Large intestine (tissue), 3 donors: ENCODE results near the gene VPS26A. TPM values are rescaled to one million over a fixed set of nuclear protein-coding genes. Genes with fewer than 3 reads are reported as not detected.
"Not testable (repeated sequence)": the region's sequence is repeated elsewhere in the genome, so short reads cannot be mapped to it uniquely, and the experiment has no call there.

Experiments used
- DNase-seq, 2 donors: peaks; one replicate each; pipeline versions ENCODE4 v3.0.0 to v3.0.0-alpha.2; 2013
- H3K27ac ChIP-seq: one replicate; pipeline ENCODE4 v1.5.1; 2013; ENCODE audit warnings: low read length
- H3K27me3 ChIP-seq: 2 replicates; pipeline ENCODE4 v1.6.1; 2013; ENCODE audit warnings: low read length; ENCODE audit not compliant: control insufficient read depth, insufficient read depth
- H3K36me3 ChIP-seq: 2 replicates; pipeline ENCODE4 v1.6.1; 2013; ENCODE audit warnings: low read length; ENCODE audit not compliant: control insufficient read depth, insufficient read depth
- H3K4me1 ChIP-seq: one replicate; pipeline ENCODE4 v1.6.1; 2013; ENCODE audit warnings: low read length; ENCODE audit not compliant: control insufficient read depth, insufficient read depth
- H3K4me3 ChIP-seq: one replicate; pipeline ENCODE4 v1.5.1; 2013; ENCODE audit warnings: low read length
- H3K9me3 ChIP-seq: one replicate; pipeline ENCODE4 v1.6.1; 2013; ENCODE audit warnings: mild to moderate bottlenecking, low read depth, low read length, moderate library complexity; ENCODE audit not compliant: control insufficient read depth
- WGBS: methylation state at CpG from one replicate; pipeline ENCODE4 v1.1.5; 2013; ENCODE audit warnings: low lambda C conversion rate; ENCODE audit not compliant: insufficient coverage; 5-methylcytosine and 5-hydroxymethylcytosine counted together
- polyA plus RNA-seq: library from polyadenylated mRNA; unstranded; fragments of 120-200 nt; gene quantifications from one replicate; pipeline ENCODE4 v1.2.1, GENCODE V29; 2013

VPS26A gene
- polyA plus RNA-seq, 1 donor, result 57.7 TPM

DNA sequence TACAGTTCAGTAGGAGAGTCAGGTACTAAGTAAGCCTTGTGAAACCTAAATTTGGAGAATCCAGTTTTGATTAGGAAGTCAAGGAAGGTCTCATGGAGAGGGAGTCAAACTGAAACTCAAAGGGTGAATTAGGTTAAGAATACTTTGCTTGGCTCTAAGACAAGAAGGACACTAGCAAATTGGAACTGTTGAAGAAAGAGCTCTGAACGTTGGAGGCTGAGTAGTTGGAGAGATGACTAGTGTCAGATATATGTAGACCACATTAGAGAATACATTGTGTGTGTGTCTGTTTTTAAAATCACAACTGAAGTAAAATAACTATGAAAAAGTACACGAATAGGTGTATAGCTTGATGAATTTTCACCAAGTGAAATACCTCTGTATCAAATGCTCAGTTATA, 6.3 kb downstream of the VPS26A start:
- no peaks in the 10 kb centered on the region for H3K27me3 ChIP-seq
- DNase-seq, result no peak
- H3K9me3 ChIP-seq, result no peaks in the 10 kb centered on the region
- H3K36me3 ChIP-seq, result peaks cover 18% of the 10 kb centered on the region
- 70% methylated on average over 2 of the region's 2 CpGs for WGBS
- no peak overlapping the region for H3K4me3 ChIP-seq
- no peak overlapping the region for H3K27ac ChIP-seq
- H3K4me1 ChIP-seq, result no peaks in the 10 kb centered on the region

DNA sequence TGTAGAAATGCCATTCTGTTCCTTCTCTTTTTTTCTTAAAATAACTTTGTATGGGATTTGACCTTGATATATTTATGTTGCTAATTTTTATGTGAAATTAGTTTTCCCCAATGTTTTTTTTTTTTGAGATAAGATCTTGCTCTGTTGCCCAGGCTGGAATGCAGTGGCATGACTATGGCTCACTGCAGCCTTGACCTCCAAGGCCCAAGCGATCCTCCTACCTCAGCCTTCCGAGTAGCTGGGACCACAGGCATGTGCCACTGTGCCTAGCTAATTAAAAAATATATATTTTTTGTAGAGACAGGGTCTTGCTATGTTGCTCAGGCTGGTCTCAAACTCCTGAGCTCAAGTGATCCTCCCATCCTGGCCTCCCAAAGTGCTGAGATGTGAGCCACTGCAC, 16.0 kb downstream of the VPS26A start:
- H3K27ac ChIP-seq, result no peak overlapping the region
- no peaks in the 10 kb centered on the region for H3K9me3 ChIP-seq
- H3K36me3 ChIP-seq, result peaks cover 18% of the 10 kb centered on the region
- no peaks in the 10 kb centered on the region for H3K27me3 ChIP-seq
- DNase-seq, result no peak
- H3K4me1 ChIP-seq, result no peaks in the 10 kb centered on the region
- H3K4me3 ChIP-seq, result no peak overlapping the region
- WGBS, result no CpG with 5 or more reads among the region's 2 CpGs

DNA sequence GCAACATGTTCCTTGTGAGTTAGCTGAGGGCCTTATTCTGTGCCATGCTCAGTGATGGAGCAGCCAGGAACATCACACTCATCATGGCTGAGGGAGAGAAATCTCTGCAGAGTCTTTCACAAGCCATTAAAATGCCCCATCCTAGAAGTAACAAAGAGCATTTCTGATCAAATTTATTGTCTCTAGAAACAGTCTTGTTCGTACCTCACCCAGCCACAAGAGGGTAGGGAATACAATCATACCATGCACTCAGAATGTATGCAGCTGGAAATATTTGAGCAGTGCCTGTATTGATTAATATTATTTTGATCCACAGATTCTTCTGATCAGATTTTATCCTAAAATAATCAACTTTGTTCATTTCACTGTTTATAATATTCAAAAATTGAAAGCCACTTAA, 17.3 kb downstream of the VPS26A start:
- no peak for DNase-seq
- Histone ChIP-seq H3K36me3 (peaks cover 15% of the 10 kb centered on the region), H3K4me3 (no peak overlapping the region), H3K9me3 (no peaks in the 10 kb centered on the region), H3K4me1 (no peaks in the 10 kb centered on the region), H3K27ac (no peak overlapping the region), H3K27me3 (no peaks in the 10 kb centered on the region)
- WGBS, result 80% methylated on average over 1 of the region's 1 CpG

DNA sequence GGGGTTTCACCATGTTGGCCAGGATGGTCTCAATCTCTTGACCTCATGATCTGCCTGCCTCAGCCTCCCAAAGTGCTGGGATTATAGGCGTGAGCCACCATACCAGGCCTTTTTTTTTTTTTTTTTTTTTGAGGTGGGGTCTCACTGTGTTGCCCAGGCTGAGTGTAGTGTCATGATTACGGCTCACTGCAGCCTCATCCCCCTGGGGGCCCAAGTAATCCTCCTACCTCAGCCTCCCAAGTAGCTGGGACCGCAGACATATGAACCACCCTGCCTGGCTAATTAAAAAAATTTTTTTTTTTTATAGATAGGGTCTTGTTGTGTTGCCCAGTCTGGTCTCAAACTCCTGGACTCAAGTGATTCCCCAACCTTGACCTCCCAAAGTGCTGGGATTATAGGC, 18.1 kb downstream of the VPS26A start:
- no CpG with 5 or more reads among the region's 3 CpGs for WGBS

DNA sequence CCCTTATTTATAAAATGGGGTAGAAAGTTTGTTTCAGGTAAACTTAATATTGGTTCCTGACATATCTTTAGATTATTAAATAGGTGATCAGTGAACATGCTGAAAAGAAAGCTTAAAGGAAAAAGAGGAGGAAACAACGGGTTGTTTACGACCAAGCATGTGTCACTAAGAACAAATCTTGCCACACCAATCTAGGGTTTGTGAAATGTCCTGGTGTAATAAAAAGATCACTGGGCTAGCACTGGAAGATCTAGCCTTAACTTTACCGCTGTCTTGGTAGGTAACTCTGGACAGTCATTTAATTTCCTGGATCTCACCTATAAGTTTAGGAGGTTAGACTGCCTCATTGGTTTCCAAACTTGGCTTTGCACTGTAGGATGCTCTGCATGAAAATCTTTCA, 19.0 kb downstream of the VPS26A start:
- Histone ChIP-seq H3K9me3 (no peaks in the 10 kb centered on the region), H3K27me3 (no peaks in the 10 kb centered on the region), H3K4me1 (no peaks in the 10 kb centered on the region), H3K27ac (no peak overlapping the region), H3K4me3 (no peak overlapping the region), H3K36me3 (peaks cover 10% of the 10 kb centered on the region)
- DNase-seq, result peak in 1 of 2 donors; percentile 10
- WGBS, result no CpG with 5 or more reads among the region's 3 CpGs

More for the DNA sequence above, 18.1 kb downstream of the VPS26A start:
- H3K36me3 ChIP-seq, result peaks cover 15% of the 10 kb centered on the region
- not testable (repeated sequence) for DNase-seq, H3K27me3 ChIP-seq, H3K9me3 ChIP-seq, H3K27ac ChIP-seq, H3K4me3 ChIP-seq, H3K4me1 ChIP-seq

DNA sequence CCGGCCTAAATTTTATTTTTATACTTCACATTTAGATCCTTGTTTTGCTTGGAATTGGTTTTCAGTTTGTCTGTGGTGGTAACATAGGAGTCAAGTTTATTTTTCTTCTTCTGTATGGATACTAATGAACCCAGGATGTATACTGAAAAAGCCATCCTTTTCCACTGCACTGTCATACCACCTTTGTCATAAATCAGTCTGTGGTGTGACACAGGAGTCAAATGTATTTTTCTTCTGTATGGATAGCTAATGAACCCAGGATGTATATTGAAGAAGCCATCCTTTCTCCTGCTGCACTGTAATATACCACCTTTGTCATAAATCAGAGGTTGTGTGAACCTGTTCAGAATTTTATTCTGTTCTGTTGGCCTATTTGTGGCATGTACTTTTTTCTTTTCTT, 21.4 kb downstream of the VPS26A start:
- H3K27me3 ChIP-seq, result no peaks in the 10 kb centered on the region
- no peak overlapping the region for H3K27ac ChIP-seq
- peaks cover 5% of the 10 kb centered on the region for H3K36me3 ChIP-seq
- H3K4me1 ChIP-seq, result no peaks in the 10 kb centered on the region
- 100% methylated on average over 1 of the region's 1 CpG for WGBS
- H3K9me3 ChIP-seq, result no peaks in the 10 kb centered on the region
- no peak overlapping the region for H3K4me3 ChIP-seq
- DNase-seq, result no peak

DNA sequence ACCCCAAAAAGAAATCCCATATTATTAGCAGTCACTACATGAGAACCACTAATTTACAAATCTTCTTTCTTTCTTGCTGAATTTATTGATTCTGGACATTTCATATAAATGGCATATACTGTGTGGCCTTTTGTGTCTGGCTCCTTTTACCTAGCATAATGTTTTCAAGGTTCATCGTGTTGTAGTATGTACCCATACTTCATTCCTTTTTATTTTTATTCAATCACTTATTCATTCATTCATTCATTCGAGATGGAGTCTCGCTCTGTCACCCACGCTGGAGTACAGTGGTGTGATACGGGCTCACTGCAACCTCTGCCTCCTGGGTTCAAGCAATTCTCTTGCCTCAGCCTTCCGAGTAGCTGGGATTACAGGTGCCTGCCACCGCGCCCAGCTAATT, 21.9 kb downstream of the VPS26A start:
- H3K27me3 ChIP-seq, result no peaks in the 10 kb centered on the region
- H3K36me3 ChIP-seq, result peaks cover 4% of the 10 kb centered on the region
- H3K4me1 ChIP-seq, result no peaks in the 10 kb centered on the region
- H3K27ac ChIP-seq, result no peak overlapping the region
- H3K4me3 ChIP-seq, result no peak overlapping the region
- WGBS, result no CpG with 5 or more reads among the region's 8 CpGs
- no peak for DNase-seq
- no peaks in the 10 kb centered on the region for H3K9me3 ChIP-seq

DNA sequence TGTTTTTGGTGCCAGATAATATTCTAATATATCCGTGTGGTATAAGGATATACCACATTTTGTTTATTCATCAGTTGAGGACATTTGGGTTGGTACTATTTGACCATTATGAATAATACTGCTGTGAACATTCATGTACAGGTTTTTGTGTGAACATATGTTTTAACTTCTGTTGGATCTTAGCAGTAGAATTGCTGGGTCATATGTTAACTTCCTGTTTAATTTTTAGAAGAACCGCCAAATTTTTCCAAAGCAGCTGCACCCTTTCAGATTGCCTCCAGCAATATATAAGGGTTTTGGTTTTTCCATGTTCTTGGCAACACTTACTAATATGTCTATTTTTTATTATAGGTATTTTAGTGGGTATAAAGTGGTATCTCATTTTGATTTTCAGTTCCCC, 22.8 kb downstream of the VPS26A start:
- Histone ChIP-seq H3K27me3 (no peaks in the 10 kb centered on the region), H3K9me3 (no peaks in the 10 kb centered on the region), H3K36me3 (peaks cover 4% of the 10 kb centered on the region), H3K27ac (no peak overlapping the region), H3K4me1 (no peaks in the 10 kb centered on the region), H3K4me3 (no peak overlapping the region)
- no CpG with 5 or more reads among the region's 2 CpGs for WGBS
- DNase-seq, result no peak

DNA sequence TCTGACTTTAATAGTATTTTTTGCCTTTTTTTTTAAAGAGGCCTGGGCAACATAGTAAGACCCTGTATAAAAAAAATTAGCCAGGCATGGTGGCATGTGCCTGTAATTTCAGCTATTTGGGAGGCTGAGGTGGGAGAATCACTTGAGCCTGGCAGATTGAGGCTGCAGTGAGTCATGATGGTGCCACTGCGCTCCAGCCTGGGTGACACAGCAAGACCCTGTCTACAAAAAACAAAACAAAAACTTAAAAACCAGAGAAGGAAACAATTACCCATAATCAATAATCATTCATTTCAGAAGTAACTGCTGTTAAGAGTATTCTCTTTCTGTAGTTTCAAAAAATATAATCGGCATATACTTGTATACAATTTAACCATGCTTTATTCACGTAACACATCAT, 28.0 kb downstream of the VPS26A start:
- no peak for DNase-seq
- no peaks in the 10 kb centered on the region for H3K9me3 ChIP-seq
- H3K27me3 ChIP-seq, result no peaks in the 10 kb centered on the region
- H3K36me3 ChIP-seq, result no peaks in the 10 kb centered on the region
- no peak overlapping the region for H3K4me3 ChIP-seq
- no peak overlapping the region for H3K27ac ChIP-seq
- H3K4me1 ChIP-seq, result no peaks in the 10 kb centered on the region
- 100% methylated on average over 2 of the region's 3 CpGs for WGBS

DNA sequence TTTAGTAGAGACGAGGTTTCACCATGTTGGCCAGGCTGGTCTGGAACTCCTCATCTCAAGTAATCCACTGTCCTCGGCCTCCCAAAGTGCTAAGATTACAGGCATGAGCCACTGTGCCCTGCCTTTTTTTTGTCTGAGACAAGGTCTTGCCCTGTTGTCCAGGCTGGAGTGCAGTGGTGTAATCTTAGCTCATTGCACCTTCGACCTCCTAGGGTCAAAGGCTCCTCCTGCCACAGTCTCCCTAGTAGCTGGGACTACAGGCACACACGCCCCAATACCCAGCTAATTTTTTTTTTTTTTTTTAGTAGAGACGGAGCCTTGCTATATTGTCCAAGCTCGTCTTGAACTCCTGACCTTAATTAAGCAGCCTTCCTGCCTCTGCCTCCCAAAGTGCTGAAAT, 29.2 kb downstream of the VPS26A start:
- no CpG with 5 or more reads among the region's 6 CpGs for WGBS
- no peaks in the 10 kb centered on the region for H3K4me1 ChIP-seq
- no peak overlapping the region for H3K4me3 ChIP-seq
- H3K27me3 ChIP-seq, result no peaks in the 10 kb centered on the region
- no peak for DNase-seq
- peaks cover 9% of the 10 kb centered on the region for H3K36me3 ChIP-seq
- no peak overlapping the region for H3K27ac ChIP-seq
- H3K9me3 ChIP-seq, result no peaks in the 10 kb centered on the region

DNA sequence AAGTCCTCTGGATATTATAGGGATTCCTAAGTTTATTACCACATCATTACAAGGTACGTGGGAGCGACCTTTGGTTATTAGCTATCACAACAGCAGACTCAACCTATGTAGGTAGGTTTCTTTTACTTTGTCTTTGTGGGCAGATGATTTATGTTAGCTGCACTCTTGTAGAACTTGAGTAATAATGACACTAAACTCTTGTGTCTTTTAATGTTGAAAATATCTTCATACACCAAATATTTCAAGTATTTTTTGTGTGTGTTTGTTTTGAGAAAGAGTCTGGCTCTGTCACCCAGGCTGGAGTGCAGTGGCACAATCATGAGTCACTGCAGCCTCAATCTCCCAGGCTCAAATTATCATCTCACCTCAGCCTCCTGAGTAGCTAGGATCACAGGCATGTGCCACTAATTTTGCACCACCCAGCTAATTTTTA, 36.8 kb downstream of the VPS26A start:
- Histone ChIP-seq H3K4me3 (no peak overlapping the region), H3K9me3 (no peaks in the 10 kb centered on the region), H3K4me1 (no peaks in the 10 kb centered on the region), H3K27ac (no peak overlapping the region), H3K36me3 (peaks cover 38% of the 10 kb centered on the region), H3K27me3 (no peaks in the 10 kb centered on the region)
- DNase-seq, result peak in 1 of 2 donors; percentile 33
- no CpG with 5 or more reads among the region's 2 CpGs for WGBS
